H9 (cell line): Measurements from ENCODE around the gene SGCD. TPM values are rescaled to one million over a fixed set of nuclear protein-coding genes. Genes with fewer than 3 reads are reported as not detected.

Experiments
- DNase-seq: peaks from one replicate; pipeline ENCODE4 v3.0.0-alpha.2; 2017
- H2AFZ ChIP-seq: one replicate; pipeline ENCODE4 v1.6.1; 2013; ENCODE audit warnings: mild to moderate bottlenecking, low read length, control low read depth, moderate library complexity
- H2AK5ac ChIP-seq: 2 replicates; pipeline ENCODE4 v1.6.1; 2013; ENCODE audit warnings: low read length, control low read depth, mixed read lengths; ENCODE audit not compliant: insufficient read length
- H2BK120ac ChIP-seq: one replicate; pipeline ENCODE4 v1.6.1; 2013; ENCODE audit warnings: low read depth, mild to moderate bottlenecking, low read length, control low read depth, inconsistent platforms; ENCODE audit not compliant: poor library complexity, severe bottlenecking
- H2BK12ac ChIP-seq: 2 replicates; pipeline ENCODE4 v1.6.1; 2013; ENCODE audit warnings: low read length, control low read depth, mixed read lengths, low read depth; ENCODE audit not compliant: insufficient read length
- H2BK15ac ChIP-seq: 2 replicates; pipeline ENCODE4 v1.6.1; 2013; ENCODE audit warnings: low read depth, low read length, control low read depth
- H2BK20ac ChIP-seq: one replicate; pipeline ENCODE4 v1.6.1; 2013; ENCODE audit warnings: low read depth, mild to moderate bottlenecking, low read length, control low read depth, inconsistent platforms; ENCODE audit not compliant: poor library complexity, severe bottlenecking
- H2BK5ac ChIP-seq: 2 replicates; pipeline ENCODE4 v1.6.1; 2013; ENCODE audit warnings: low read length, control low read depth, mixed read lengths; ENCODE audit not compliant: insufficient read length
- H3K14ac ChIP-seq: 2 replicates; pipeline ENCODE4 v1.6.1; 2013; ENCODE audit warnings: low read length, control low read depth; ENCODE audit not compliant: insufficient read depth
- H3K18ac ChIP-seq: 2 replicates; pipeline ENCODE4 v1.6.1; 2013; ENCODE audit warnings: low read depth, mild to moderate bottlenecking, mixed read lengths, low read length, control low read depth; ENCODE audit not compliant: insufficient read length
- H3K23ac ChIP-seq: 2 replicates; pipeline ENCODE4 v1.6.1; 2013; ENCODE audit warnings: low read length, control low read depth, mixed read lengths, low read depth; ENCODE audit not compliant: insufficient read length
- H3K23me2 ChIP-seq: 2 replicates; pipeline ENCODE4 v1.6.1; 2013; ENCODE audit warnings: low read depth, mild to moderate bottlenecking, mixed read lengths, low read length, control low read depth; ENCODE audit not compliant: insufficient read length, poor library complexity, severe bottlenecking
- H3K27ac ChIP-seq: 2 replicates; pipeline ENCODE4 v1.5.1; 2013; ENCODE audit warnings: low read length, control low read depth, mixed read lengths, low read depth; ENCODE audit not compliant: insufficient read length
- H3K27me3 ChIP-seq: 2 replicates; pipeline ENCODE4 v1.6.1; 2013; ENCODE audit warnings: low read length, control low read depth, inconsistent platforms; ENCODE audit not compliant: insufficient read depth
- H3K4ac ChIP-seq: 2 replicates; pipeline ENCODE4 v1.6.1; 2013; ENCODE audit warnings: low read depth, mild to moderate bottlenecking, control low read depth, inconsistent platforms, low read length, moderate library complexity
- H3K4me1 ChIP-seq: 2 replicates; pipeline ENCODE4 v1.6.1; 2013; ENCODE audit warnings: low read length, control low read depth, inconsistent platforms; ENCODE audit not compliant: insufficient read depth
- H3K4me2 ChIP-seq: 2 replicates; pipeline ENCODE4 v1.6.1; 2013; ENCODE audit warnings: low read length, control low read depth, mixed read lengths; ENCODE audit not compliant: insufficient read length, insufficient read depth
- H3K56ac ChIP-seq: 2 replicates; pipeline ENCODE4 v1.6.1; 2013; ENCODE audit warnings: low read depth, mild to moderate bottlenecking, mixed read lengths, low read length, control low read depth; ENCODE audit not compliant: insufficient read length
- H3K79me1 ChIP-seq: 2 replicates; pipeline ENCODE4 v1.6.1; 2013; ENCODE audit warnings: low read depth, mild to moderate bottlenecking, moderate library complexity, low read length, control low read depth, inconsistent platforms; ENCODE audit not compliant: insufficient read depth, poor library complexity, severe bottlenecking
- H3K79me2 ChIP-seq: 2 replicates; pipeline ENCODE4 v1.6.1; 2013; ENCODE audit warnings: low read length, control low read depth, inconsistent platforms; ENCODE audit not compliant: insufficient read depth
- H3K9ac ChIP-seq: 2 replicates; pipeline ENCODE4 v1.6.1; 2013; ENCODE audit warnings: low read length, control low read depth, mixed read lengths; ENCODE audit not compliant: insufficient read length; ENCODE audit errors: extremely low read depth
- H3K9me3 ChIP-seq: one replicate; pipeline ENCODE4 v1.6.1; 2013; ENCODE audit warnings: low read depth, low read length, inconsistent platforms; ENCODE audit not compliant: control insufficient read depth
- H3T11ph ChIP-seq: one replicate; pipeline ENCODE4 v1.6.1; 2013; ENCODE audit warnings: mild to moderate bottlenecking, low read length, control low read depth, inconsistent platforms
- H4K20me1 ChIP-seq: one replicate; pipeline ENCODE4 v1.6.1; 2013; ENCODE audit not compliant: control insufficient read depth, insufficient read length, insufficient read depth
- H4K5ac ChIP-seq: 2 replicates; pipeline ENCODE4 v1.6.1; 2013; ENCODE audit warnings: low read depth, mild to moderate bottlenecking, mixed read lengths, low read length, control low read depth; ENCODE audit not compliant: insufficient read length
- H4K8ac ChIP-seq: replicated peaks from 2 replicates; pipeline ENCODE4 v1.6.1; 2013; ENCODE audit warnings: low read length, control low read depth, mixed read lengths, low read depth; ENCODE audit not compliant: insufficient read length
- H4K91ac ChIP-seq: 2 replicates; pipeline ENCODE4 v1.6.1; 2013; ENCODE audit warnings: low read depth, mild to moderate bottlenecking, moderate library complexity, mixed read lengths, low read length, control low read depth; ENCODE audit not compliant: insufficient read length
- H3K27ac Mint-ChIP-seq, 3 experiments: 2 replicates in 2 of 3; 3 replicates in 1 of 3; pipeline ENCODE4 v1.8.0; 2020 to 2021; ENCODE audit warnings: mixed read lengths in 3 of 3, mild to moderate bottlenecking in 1 of 3, moderate library complexity in 1 of 3
- H3K27me3 Mint-ChIP-seq: 2 replicates; pipeline ENCODE4 v1.8.0; 2021; ENCODE audit warnings: low read depth, mild to moderate bottlenecking, moderate library complexity, mixed read lengths
- H3K36me3 Mint-ChIP-seq, 3 experiments: 2 replicates in 2 of 3; 3 replicates in 1 of 3; pipeline ENCODE4 v1.8.0; 2020 to 2021; ENCODE audit warnings: low read depth in 3 of 3, mixed read lengths in 3 of 3; ENCODE audit not compliant: insufficient read depth in 1 of 3
- H3K4me1 Mint-ChIP-seq, 2 experiments: 2 replicates each; pipeline ENCODE4 v1.8.0; 2020; ENCODE audit warnings: mixed read lengths in 2 of 2
- H3K4me3 Mint-ChIP-seq, 2 experiments: 2 replicates in 1 of 2; 3 replicates in 1 of 2; pipeline ENCODE4 v1.8.0; 2020 to 2021; ENCODE audit warnings: mild to moderate bottlenecking in 2 of 2, mixed read lengths in 2 of 2, moderate library complexity in 1 of 2
- H3K9me3 Mint-ChIP-seq, 2 experiments: 2 replicates in 1 of 2; 3 replicates in 1 of 2; pipeline ENCODE4 v1.8.0; 2020; ENCODE audit warnings: mild to moderate bottlenecking in 2 of 2, mixed read lengths in 2 of 2, moderate library complexity in 1 of 2
- WGBS: extraction: QIAGEN DNeasy Blood & Tissue Kit; methylation state at CpG from one replicate; pipeline ENCODE4 v1.1.7; 2013; ENCODE audit warnings: missing lambda C conversion rate, low lambda C conversion rate, mixed read lengths; ENCODE audit not compliant: insufficient read length; ENCODE audit errors: extremely low coverage; 5-methylcytosine and 5-hydroxymethylcytosine counted together
- total RNA-seq: library from RNA; stranded (reverse); gene quantifications from 2 replicates; pipeline ENCODE4 v1.2.1, GENCODE V29; 2021
- TF ChIP-seq, protein P1 (sequence below): fragments of 200-600 bp; sonication (generic); conservative IDR thresholded peaks from 3 replicates; pipeline ENCODE4 v1.8.0; 2021; ENCODE audit warnings: antibody characterized with exemption, mild to moderate bottlenecking

The SGCD gene
- total RNA-seq, 1 experiment from 2014 or later: 0.11 TPM

GRCh38 chr5:156388233-156388632 lies 61.3 kb downstream of the SGCD start:
- Histone ChIP-seq H3K27ac (no peak overlapping the region), H2AK5ac (no peak overlapping the region), H4K91ac (no peak overlapping the region), H3K9ac (no peak overlapping the region), H4K20me1 (no peaks in the 10 kb centered on the region), H3K14ac (no peak overlapping the region), H2BK20ac (no peak overlapping the region), H3K56ac (no peak overlapping the region), H2BK15ac (no peak overlapping the region), H4K8ac (no peak overlapping the region), H3K23me2 (no peaks in the 10 kb centered on the region), H3K4me1 (no peaks in the 10 kb centered on the region), H2AFZ (no peak overlapping the region), H3K23ac (no peak overlapping the region), H3T11ph (no peak overlapping the region), H3K9me3 (no peaks in the 10 kb centered on the region), H3K18ac (no peak overlapping the region), H3K79me1 (no peaks in the 10 kb centered on the region), H3K79me2 (no peaks in the 10 kb centered on the region), H3K27me3 (no peaks in the 10 kb centered on the region), H4K5ac (no peak overlapping the region), H2BK5ac (no peak overlapping the region), H3K4me2 (no peak overlapping the region), H3K4ac (no peak overlapping the region), H2BK120ac (no peak overlapping the region), H2BK12ac (no peak overlapping the region)
- TF ChIP-seq, protein P1, sequence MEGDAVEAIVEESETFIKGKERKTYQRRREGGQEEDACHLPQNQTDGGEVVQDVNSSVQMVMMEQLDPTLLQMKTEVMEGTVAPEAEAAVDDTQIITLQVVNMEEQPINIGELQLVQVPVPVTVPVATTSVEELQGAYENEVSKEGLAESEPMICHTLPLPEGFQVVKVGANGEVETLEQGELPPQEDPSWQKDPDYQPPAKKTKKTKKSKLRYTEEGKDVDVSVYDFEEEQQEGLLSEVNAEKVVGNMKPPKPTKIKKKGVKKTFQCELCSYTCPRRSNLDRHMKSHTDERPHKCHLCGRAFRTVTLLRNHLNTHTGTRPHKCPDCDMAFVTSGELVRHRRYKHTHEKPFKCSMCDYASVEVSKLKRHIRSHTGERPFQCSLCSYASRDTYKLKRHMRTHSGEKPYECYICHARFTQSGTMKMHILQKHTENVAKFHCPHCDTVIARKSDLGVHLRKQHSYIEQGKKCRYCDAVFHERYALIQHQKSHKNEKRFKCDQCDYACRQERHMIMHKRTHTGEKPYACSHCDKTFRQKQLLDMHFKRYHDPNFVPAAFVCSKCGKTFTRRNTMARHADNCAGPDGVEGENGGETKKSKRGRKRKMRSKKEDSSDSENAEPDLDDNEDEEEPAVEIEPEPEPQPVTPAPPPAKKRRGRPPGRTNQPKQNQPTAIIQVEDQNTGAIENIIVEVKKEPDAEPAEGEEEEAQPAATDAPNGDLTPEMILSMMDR: no peak
- no CpG with 5 or more reads among the region's 2 CpGs for WGBS
- H3K27ac Mint-ChIP-seq: no peak overlapping the region
- H3K36me3 Mint-ChIP-seq: no peaks in the 10 kb centered on the region
- H3K9me3 Mint-ChIP-seq: no peaks in the 10 kb centered on the region
- no peaks in the 10 kb centered on the region for H3K4me1 Mint-ChIP-seq
- no peaks in the 10 kb centered on the region for H3K27me3 Mint-ChIP-seq
- DNase-seq: no peak
- no peak overlapping the region for H3K4me3 Mint-ChIP-seq
